GM23248 (cell line): ENCODE results near the gene TMEM39B. TPM values are rescaled to one million over a fixed set of nuclear protein-coding genes. Genes with fewer than 3 reads are reported as not detected.
"Not testable (repeated sequence)": the region's sequence is repeated elsewhere in the genome, so short reads cannot be mapped to it uniquely, and the experiment has no call there.

Experiments
- DNase-seq: peaks from one replicate; pipeline ENCODE4 v3.0.0-alpha.2; 2015
- H2AFZ ChIP-seq: fragments of 200-600 bp; sonication (generic); 2 replicates; pipeline ENCODE4 v1.6.1; 2016; ENCODE audit warnings: antibody characterized with exemption
- H3F3A ChIP-seq: fragments of 200-600 bp; sonication (generic); 2 replicates; pipeline ENCODE4 v1.6.1; 2016; ENCODE audit warnings: mild to moderate bottlenecking, antibody characterized with exemption, mixed run types; ENCODE audit not compliant: insufficient read depth
- H3K27ac ChIP-seq: fragments of 200-600 bp; sonication (generic); 2 replicates; pipeline ENCODE4 v1.5.1; 2016; ENCODE audit warnings: mild to moderate bottlenecking
- H3K27me3 ChIP-seq: fragments of 200-600 bp; sonication (generic); replicated peaks from 2 replicates; pipeline ENCODE4 v1.6.1; 2016; ENCODE audit warnings: mild to moderate bottlenecking; ENCODE audit not compliant: insufficient read depth
- H3K36me3 ChIP-seq: fragments of 200-600 bp; sonication (generic); 2 replicates; pipeline ENCODE4 v1.6.1; 2016; ENCODE audit warnings: low read depth, mild to moderate bottlenecking
- H3K4me1 ChIP-seq: fragments of 200-600 bp; sonication (generic); 2 replicates; pipeline ENCODE4 v1.6.1; 2016; ENCODE audit warnings: mild to moderate bottlenecking; ENCODE audit not compliant: insufficient read depth
- H3K4me2 ChIP-seq: fragments of 200-600 bp; sonication (generic); one replicate; pipeline ENCODE4 v1.6.1; 2016; ENCODE audit warnings: mild to moderate bottlenecking; ENCODE audit not compliant: unreplicated experiment
- H3K4me3 ChIP-seq: fragments of 200-600 bp; sonication (generic); 2 replicates; pipeline ENCODE4 v1.5.1; 2016; ENCODE audit warnings: mild to moderate bottlenecking
- H3K79me2 ChIP-seq: fragments of 200-600 bp; sonication (generic); 2 replicates; pipeline ENCODE4 v1.6.1; 2016; ENCODE audit warnings: mild to moderate bottlenecking; ENCODE audit not compliant: insufficient read depth
- H3K9ac ChIP-seq: fragments of 200-600 bp; sonication (generic); 2 replicates; pipeline ENCODE4 v1.6.1; 2016; ENCODE audit warnings: mild to moderate bottlenecking
- H3K9me2 ChIP-seq: fragments of 200-600 bp; sonication (generic); 2 replicates; pipeline ENCODE4 v1.6.1; 2016; ENCODE audit warnings: mixed run types, mild to moderate bottlenecking, moderate library complexity; ENCODE audit not compliant: insufficient read depth
- H3K9me3 ChIP-seq: fragments of 200-600 bp; sonication (generic); one replicate; pipeline ENCODE4 v1.6.1; 2017; ENCODE audit warnings: low read depth
- H4K20me1 ChIP-seq: fragments of 200-600 bp; sonication (generic); 2 replicates; pipeline ENCODE4 v1.6.0; 2016; ENCODE audit not compliant: insufficient read depth
- EZH2 ChIP-seq: fragments of 200-600 bp; sonication (generic); IDR thresholded peaks from 2 replicates; pipeline ENCODE4 v1.6.1; 2018; ENCODE audit warnings: antibody characterized with exemption, mild to moderate bottlenecking; ENCODE audit not compliant: insufficient read depth, poor library complexity, severe bottlenecking
- EZH2phosphoT487 ChIP-seq: fragments of 200-600 bp; sonication (generic); IDR thresholded peaks from 2 replicates; pipeline ENCODE4 v1.6.1; 2018; ENCODE audit warnings: antibody characterized with exemption, moderate library complexity, mild to moderate bottlenecking, low read depth; ENCODE audit not compliant: insufficient read depth
- WGBS, 2 experiments: methylation state at CpG; one replicate each; pipeline ENCODE4 v1.1.6; 2015 to 2017; ENCODE audit warnings: low lambda C conversion rate in 2 of 2, low coverage in 1 of 2; ENCODE audit errors: missing lambda C conversion rate in 2 of 2; 5-methylcytosine and 5-hydroxymethylcytosine counted together
- in situ Hi-C: fragments of 300-500 bp; cut with MboI; formaldehyde crosslinking; loops from 2 replicates; pipeline ENCODE4 v1.15.0; 2020
- polyA plus RNA-seq: library from polyadenylated mRNA; unstranded; fragments of >200 nt; fragmentation: Nextera tagmentation; extraction: Ambion mirVana; gene quantifications from 2 replicates; pipeline ENCODE4 v1.2.1, GENCODE V29; 2016
- total RNA-seq: library from RNA; depleted of rRNA; stranded (reverse); fragments of >200 nt; shearing (Covaris generic); gene quantifications from 2 replicates; pipeline ENCODE4 v1.2.3, GENCODE V29; 2014

TMEM39B gene
- total and polyA plus RNA-seq, 2 experiments from 2014 or later = 5.7 to 21.4 TPM

- no peaks in the 10 kb centered on the region for H3K9me3 ChIP-seq
- DNase-seq = no peak
- no peaks in the 10 kb centered on the region for H3F3A ChIP-seq
- H3K79me2 ChIP-seq = peaks cover 19% of the 10 kb centered on the region
- peaks cover 27% of the 10 kb centered on the region for H3K36me3 ChIP-seq
- H3K27ac ChIP-seq = no peak overlapping the region
- H3K9me2 ChIP-seq = no peaks in the 10 kb centered on the region
- H4K20me1 ChIP-seq = no peaks in the 10 kb centered on the region
- no peak overlapping the region for H3K4me2 ChIP-seq
- in situ Hi-C loops = no loop called here
- peaks cover 10% of the 10 kb centered on the region; the same call in 1 of the 2 replicates for H3K4me1 ChIP-seq
- WGBS, 2 experiments = 91 to 98% methylated on average over 3 of the region's 3 CpGs
- H3K4me3 ChIP-seq = no peak overlapping the region
- no peak overlapping the region for H3K9ac ChIP-seq
- no peak overlapping the region for H2AFZ ChIP-seq
- no peaks in the 10 kb centered on the region for H3K27me3 ChIP-seq
- TF ChIP-seq EZH2phosphoT487 = no peak
- no peak for TF ChIP-seq EZH2
Measured at GRCh38 chr1:32077451-32077850, 4.7 kb downstream of the TMEM39B start.

- peaks cover 24% of the 10 kb centered on the region for H3K36me3 ChIP-seq
- in situ Hi-C loops = no loop called here
Measured at GRCh38 chr1:32082022-32082421, 9.3 kb downstream of the TMEM39B start.

GRCh38 chr1:32086381-32086780 lies 13.6 kb downstream of the TMEM39B start:
- H3F3A ChIP-seq, DNase-seq, H3K4me1 ChIP-seq, H3K79me2 ChIP-seq, H3K36me3 ChIP-seq, H3K27ac ChIP-seq, H3K9me3 ChIP-seq, H3K4me2 ChIP-seq, H4K20me1 ChIP-seq, H3K27me3 ChIP-seq, in situ Hi-C loops, H2AFZ ChIP-seq, H3K9me2 ChIP-seq, H3K4me3 ChIP-seq, H3K9ac ChIP-seq: not testable (repeated sequence)
- 98 to 100% methylated on average over 2 of the region's 2 CpGs for WGBS, 2 experiments

More at GRCh38 chr1:32082022-32082421, 9.3 kb downstream of the TMEM39B start:
- H3K4me3 ChIP-seq = no peak overlapping the region
- H3K9ac ChIP-seq = no peak overlapping the region
- no peaks in the 10 kb centered on the region for H3K27me3 ChIP-seq
- H3K9me3 ChIP-seq = no peaks in the 10 kb centered on the region
- no peak overlapping the region for H3K27ac ChIP-seq
- TF ChIP-seq EZH2 = no peak
- no peak for TF ChIP-seq EZH2phosphoT487
- WGBS, 2 experiments = 88 to 100% methylated on average over 1 of the region's 1 CpG
- H4K20me1 ChIP-seq = no peaks in the 10 kb centered on the region
- H3F3A ChIP-seq = no peaks in the 10 kb centered on the region
- no peaks in the 10 kb centered on the region for H3K4me1 ChIP-seq
- H3K79me2 ChIP-seq = no peaks in the 10 kb centered on the region
- DNase-seq = no peak
- H3K9me2 ChIP-seq = no peaks in the 10 kb centered on the region
- H2AFZ ChIP-seq = no peak overlapping the region
- no peak overlapping the region for H3K4me2 ChIP-seq

GRCh38 chr1:32091176-32091575 lies 18.4 kb downstream of the TMEM39B start:
- Histone ChIP-seq H3K27me3 (no peaks in the 10 kb centered on the region), H3K4me3 (no peak overlapping the region), H3K36me3 (peaks cover 8% of the 10 kb centered on the region), H3K4me1 (no peaks in the 10 kb centered on the region), H3K79me2 (no peaks in the 10 kb centered on the region), H3F3A (no peaks in the 10 kb centered on the region), H3K9me2 (no peaks in the 10 kb centered on the region), H3K9me3 (no peaks in the 10 kb centered on the region), H4K20me1 (no peaks in the 10 kb centered on the region), H2AFZ (no peak overlapping the region), H3K27ac (no peak overlapping the region), H3K4me2 (no peak overlapping the region), H3K9ac (no peak overlapping the region)
- TF ChIP-seq EZH2 = no peak
- TF ChIP-seq EZH2phosphoT487 = no peak
- 96 to 97% methylated on average over 8 of the region's 8 CpGs for WGBS, 2 experiments
- no peak for DNase-seq
- in situ Hi-C loops = no loop called here

GRCh38 chr1:32091591-32091990 lies 18.9 kb downstream of the TMEM39B start:
- H3K9me3 ChIP-seq = no peaks in the 10 kb centered on the region
- no peak overlapping the region for H3K4me3 ChIP-seq
- H3K9me2 ChIP-seq = no peaks in the 10 kb centered on the region
- H4K20me1 ChIP-seq = no peaks in the 10 kb centered on the region
- H3K9ac ChIP-seq = no peak overlapping the region
- peaks cover 8% of the 10 kb centered on the region for H3K36me3 ChIP-seq
- no peaks in the 10 kb centered on the region for H3K4me1 ChIP-seq
- TF ChIP-seq EZH2 (no peak), EZH2phosphoT487 (no peak)
- H2AFZ ChIP-seq = no peak overlapping the region
- no peaks in the 10 kb centered on the region for H3F3A ChIP-seq
- in situ Hi-C loops = no loop called here
- no peak overlapping the region for H3K4me2 ChIP-seq
- DNase-seq = no peak
- no peaks in the 10 kb centered on the region for H3K27me3 ChIP-seq
- H3K27ac ChIP-seq = no peak overlapping the region
- 90 to 91% methylated on average over 14 to 15 of the region's 15 CpGs for WGBS, 2 experiments
- H3K79me2 ChIP-seq = no peaks in the 10 kb centered on the region
